ENCODE data around the gene FOXP3. TPM values are rescaled to one million over a fixed set of nuclear protein-coding genes. Genes with fewer than 3 reads are reported as not detected.

Gene FOXP3
- polyA plus RNA-seq, 1 of the 3 experiments (the other 2 are of a cell fraction) = 0.12 TPM

DNA sequence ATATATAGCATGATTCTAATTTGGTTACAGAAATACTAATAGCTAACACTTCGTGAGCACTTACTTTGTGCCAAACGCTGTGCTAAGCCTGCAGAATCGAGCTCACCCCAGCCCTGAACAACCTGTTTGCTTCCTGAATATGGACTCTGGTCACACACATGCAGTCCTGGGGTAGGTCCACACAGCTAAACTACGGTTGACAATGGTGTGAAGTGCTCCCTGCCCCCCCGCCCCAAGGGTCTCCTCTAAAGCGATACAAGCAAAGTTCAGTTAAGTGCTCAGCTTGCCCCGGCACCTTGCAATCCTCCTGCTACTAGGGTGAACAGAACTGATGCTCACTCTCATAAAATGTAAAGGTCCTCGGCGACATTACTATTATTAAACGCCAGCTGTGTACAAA lies 879 bp downstream of the FOXP3 start:
- H3K9me3 ChIP-seq = no peaks in the 10 kb centered on the region
- no peaks in the 10 kb centered on the region for H3K36me3 ChIP-seq (replicated peaks in 1 of 2; ENCODE audit: control insufficient read depth in 1 of 2, insufficient read depth in 2 of 2, low read length in 1 of 2)
- no peak overlapping the region for H3K27ac ChIP-seq (ENCODE audit: low read depth in 2 of 2, low read length in 1 of 2)
- TF ChIP-seq, protein P1, sequence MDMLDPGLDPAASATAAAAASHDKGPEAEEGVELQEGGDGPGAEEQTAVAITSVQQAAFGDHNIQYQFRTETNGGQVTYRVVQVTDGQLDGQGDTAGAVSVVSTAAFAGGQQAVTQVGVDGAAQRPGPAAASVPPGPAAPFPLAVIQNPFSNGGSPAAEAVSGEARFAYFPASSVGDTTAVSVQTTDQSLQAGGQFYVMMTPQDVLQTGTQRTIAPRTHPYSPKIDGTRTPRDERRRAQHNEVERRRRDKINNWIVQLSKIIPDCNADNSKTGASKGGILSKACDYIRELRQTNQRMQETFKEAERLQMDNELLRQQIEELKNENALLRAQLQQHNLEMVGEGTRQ (IDR thresholded peaks at IDR 0.05; ENCODE audit: borderline replicate concordance, low read depth, low read length) = no peak
- no peak for TF ChIP-seq SMC3 (IDR thresholded peaks at IDR 0.05; ENCODE audit: low read depth, low read length)
- TF ChIP-seq, protein P2, sequence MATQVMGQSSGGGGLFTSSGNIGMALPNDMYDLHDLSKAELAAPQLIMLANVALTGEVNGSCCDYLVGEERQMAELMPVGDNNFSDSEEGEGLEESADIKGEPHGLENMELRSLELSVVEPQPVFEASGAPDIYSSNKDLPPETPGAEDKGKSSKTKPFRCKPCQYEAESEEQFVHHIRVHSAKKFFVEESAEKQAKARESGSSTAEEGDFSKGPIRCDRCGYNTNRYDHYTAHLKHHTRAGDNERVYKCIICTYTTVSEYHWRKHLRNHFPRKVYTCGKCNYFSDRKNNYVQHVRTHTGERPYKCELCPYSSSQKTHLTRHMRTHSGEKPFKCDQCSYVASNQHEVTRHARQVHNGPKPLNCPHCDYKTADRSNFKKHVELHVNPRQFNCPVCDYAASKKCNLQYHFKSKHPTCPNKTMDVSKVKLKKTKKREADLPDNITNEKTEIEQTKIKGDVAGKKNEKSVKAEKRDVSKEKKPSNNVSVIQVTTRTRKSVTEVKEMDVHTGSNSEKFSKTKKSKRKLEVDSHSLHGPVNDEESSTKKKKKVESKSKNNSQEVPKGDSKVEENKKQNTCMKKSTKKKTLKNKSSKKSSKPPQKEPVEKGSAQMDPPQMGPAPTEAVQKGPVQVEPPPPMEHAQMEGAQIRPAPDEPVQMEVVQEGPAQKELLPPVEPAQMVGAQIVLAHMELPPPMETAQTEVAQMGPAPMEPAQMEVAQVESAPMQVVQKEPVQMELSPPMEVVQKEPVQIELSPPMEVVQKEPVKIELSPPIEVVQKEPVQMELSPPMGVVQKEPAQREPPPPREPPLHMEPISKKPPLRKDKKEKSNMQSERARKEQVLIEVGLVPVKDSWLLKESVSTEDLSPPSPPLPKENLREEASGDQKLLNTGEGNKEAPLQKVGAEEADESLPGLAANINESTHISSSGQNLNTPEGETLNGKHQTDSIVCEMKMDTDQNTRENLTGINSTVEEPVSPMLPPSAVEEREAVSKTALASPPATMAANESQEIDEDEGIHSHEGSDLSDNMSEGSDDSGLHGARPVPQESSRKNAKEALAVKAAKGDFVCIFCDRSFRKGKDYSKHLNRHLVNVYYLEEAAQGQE (IDR thresholded peaks at IDR 0.05; ENCODE audit: low read depth, low read length) = no peak
- no peak for TF ChIP-seq CHD2 (IDR thresholded peaks at IDR 0.05; ENCODE audit: low read length, partially characterized antibody)
- no peak for TF ChIP-seq GABPA (IDR thresholded peaks at IDR 0.05; ENCODE audit: low read depth)
- TF ChIP-seq, protein P3, sequence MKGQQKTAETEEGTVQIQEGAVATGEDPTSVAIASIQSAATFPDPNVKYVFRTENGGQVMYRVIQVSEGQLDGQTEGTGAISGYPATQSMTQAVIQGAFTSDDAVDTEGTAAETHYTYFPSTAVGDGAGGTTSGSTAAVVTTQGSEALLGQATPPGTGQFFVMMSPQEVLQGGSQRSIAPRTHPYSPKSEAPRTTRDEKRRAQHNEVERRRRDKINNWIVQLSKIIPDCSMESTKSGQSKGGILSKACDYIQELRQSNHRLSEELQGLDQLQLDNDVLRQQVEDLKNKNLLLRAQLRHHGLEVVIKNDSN (IDR thresholded peaks at IDR 0.05; ENCODE audit: borderline replicate concordance, low read depth) = no peak
- no peak for TF ChIP-seq EZH2phosphoT487 (IDR thresholded peaks at IDR 0.05; ENCODE audit: borderline replicate concordance, low read depth)
- TF ChIP-seq, protein P4, sequence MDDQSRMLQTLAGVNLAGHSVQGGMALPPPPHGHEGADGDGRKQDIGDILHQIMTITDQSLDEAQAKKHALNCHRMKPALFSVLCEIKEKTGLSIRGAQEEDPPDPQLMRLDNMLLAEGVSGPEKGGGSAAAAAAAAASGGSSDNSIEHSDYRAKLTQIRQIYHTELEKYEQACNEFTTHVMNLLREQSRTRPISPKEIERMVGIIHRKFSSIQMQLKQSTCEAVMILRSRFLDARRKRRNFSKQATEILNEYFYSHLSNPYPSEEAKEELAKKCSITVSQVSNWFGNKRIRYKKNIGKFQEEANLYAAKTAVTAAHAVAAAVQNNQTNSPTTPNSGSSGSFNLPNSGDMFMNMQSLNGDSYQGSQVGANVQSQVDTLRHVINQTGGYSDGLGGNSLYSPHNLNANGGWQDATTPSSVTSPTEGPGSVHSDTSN (IDR thresholded peaks at IDR 0.05) = no peak
- TF ChIP-seq RAD21 (IDR thresholded peaks at IDR 0.05; ENCODE audit: low read length) = no peak
- no peak for TF ChIP-seq RXRA (IDR thresholded peaks at IDR 0.05; ENCODE audit: borderline replicate concordance, low read depth)
- no peak for TF ChIP-seq TEAD4 (IDR thresholded peaks at IDR 0.05; ENCODE audit: borderline replicate concordance, insufficient read depth)
- TF ChIP-seq TCF12 (IDR thresholded peaks at IDR 0.05) = no peak
- TF ChIP-seq, protein P5, sequence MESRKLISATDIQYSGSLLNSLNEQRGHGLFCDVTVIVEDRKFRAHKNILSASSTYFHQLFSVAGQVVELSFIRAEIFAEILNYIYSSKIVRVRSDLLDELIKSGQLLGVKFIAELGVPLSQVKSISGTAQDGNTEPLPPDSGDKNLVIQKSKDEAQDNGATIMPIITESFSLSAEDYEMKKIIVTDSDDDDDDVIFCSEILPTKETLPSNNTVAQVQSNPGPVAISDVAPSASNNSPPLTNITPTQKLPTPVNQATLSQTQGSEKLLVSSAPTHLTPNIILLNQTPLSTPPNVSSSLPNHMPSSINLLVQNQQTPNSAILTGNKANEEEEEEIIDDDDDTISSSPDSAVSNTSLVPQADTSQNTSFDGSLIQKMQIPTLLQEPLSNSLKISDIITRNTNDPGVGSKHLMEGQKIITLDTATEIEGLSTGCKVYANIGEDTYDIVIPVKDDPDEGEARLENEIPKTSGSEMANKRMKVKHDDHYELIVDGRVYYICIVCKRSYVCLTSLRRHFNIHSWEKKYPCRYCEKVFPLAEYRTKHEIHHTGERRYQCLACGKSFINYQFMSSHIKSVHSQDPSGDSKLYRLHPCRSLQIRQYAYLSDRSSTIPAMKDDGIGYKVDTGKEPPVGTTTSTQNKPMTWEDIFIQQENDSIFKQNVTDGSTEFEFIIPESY (IDR thresholded peaks at IDR 0.05; ENCODE audit: borderline replicate concordance, low read depth) = no peak
- peaks cover 0 to 5% of the 10 kb centered on the region in 2 experiments; a peak in 1 of 4 replicates for H3K4me1 ChIP-seq (ENCODE audit: control insufficient read depth in 1 of 2, insufficient read depth in 2 of 2, low read depth in 1 of 2, low read length in 1 of 2)
- H3K9me2 ChIP-seq = no peaks in the 10 kb centered on the region
- H4K20me1 ChIP-seq (ENCODE audit: insufficient read depth) = no peaks in the 10 kb centered on the region
- WGBS (ENCODE audit: low lambda C conversion rate) = 42% methylated on average over 10 of the region's 10 CpGs
- no peak overlapping the region for H3K4me2 ChIP-seq
- no peak overlapping the region for H3K4me3 ChIP-seq (ENCODE audit: low read depth in 2 of 2, low read length in 1 of 2)
- no peak overlapping the region for H3K9ac ChIP-seq
- ChIA-PET POLR2A (no interaction called here), CTCF (no interaction called here)
- no peaks in the 10 kb centered on the region for H3K79me2 ChIP-seq (ENCODE audit: insufficient read depth)
- DNase-seq = no peak
- no peak overlapping the region for H2AFZ ChIP-seq (ENCODE audit: low read depth)
- peaks cover 9% of the 10 kb centered on the region; the same call in 1 of the 2 replicates for H3K27me3 ChIP-seq (ENCODE audit: insufficient read depth)
- no peaks in the 10 kb centered on the region for H3F3A ChIP-seq (replicated peaks; ENCODE audit: insufficient read depth)

Data from SK-N-SH (cell line).